RPMI7951 (cell line): ENCODE measurements around the gene ABCC5. TPM values are rescaled to one million over a fixed set of nuclear protein-coding genes. Genes with fewer than 3 reads are reported as not detected.
A peak's percentile ranks its signal among the peaks of the same experiment; 100 is the strongest.
"Not testable (repeated sequence)": the region's sequence is repeated elsewhere in the genome, so short reads cannot be mapped to it uniquely, and the experiment has no call there.

Source experiments
- DNase-seq: peaks from one replicate; pipeline ENCODE4 v3.0.0-alpha.2; 2012; ENCODE audit warnings: low read depth
- total RNA-seq: library from RNA; depleted of rRNA; stranded (reverse); fragments of >200 nt; shearing (Covaris generic); gene quantifications from 2 replicates; pipeline ENCODE4 v1.2.3, GENCODE V29; 2014

Gene ABCC5
- total RNA-seq, 1 experiment from 2014 or later = 10.1 TPM

DNA sequence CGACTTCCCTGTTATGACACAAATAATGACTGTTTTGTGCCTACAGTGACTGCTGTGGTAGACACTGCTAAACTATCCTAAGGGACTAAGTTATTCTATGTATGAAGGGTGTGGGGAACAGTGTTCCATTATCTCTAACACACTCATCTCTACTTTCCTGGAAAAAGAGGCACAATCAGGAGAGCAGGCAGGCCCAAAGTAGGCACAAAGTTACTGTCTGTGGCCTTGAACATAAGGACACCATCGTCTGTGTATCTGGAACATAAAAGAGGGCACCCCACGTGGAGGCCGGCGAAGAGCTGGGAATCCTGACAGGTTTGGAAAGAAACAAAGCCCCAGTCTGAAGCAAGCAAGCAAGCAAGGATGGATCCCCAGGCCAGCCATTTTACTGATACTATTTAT is 1.5 kb downstream of the ABCC5 start:
- DNase-seq = no peak

DNA sequence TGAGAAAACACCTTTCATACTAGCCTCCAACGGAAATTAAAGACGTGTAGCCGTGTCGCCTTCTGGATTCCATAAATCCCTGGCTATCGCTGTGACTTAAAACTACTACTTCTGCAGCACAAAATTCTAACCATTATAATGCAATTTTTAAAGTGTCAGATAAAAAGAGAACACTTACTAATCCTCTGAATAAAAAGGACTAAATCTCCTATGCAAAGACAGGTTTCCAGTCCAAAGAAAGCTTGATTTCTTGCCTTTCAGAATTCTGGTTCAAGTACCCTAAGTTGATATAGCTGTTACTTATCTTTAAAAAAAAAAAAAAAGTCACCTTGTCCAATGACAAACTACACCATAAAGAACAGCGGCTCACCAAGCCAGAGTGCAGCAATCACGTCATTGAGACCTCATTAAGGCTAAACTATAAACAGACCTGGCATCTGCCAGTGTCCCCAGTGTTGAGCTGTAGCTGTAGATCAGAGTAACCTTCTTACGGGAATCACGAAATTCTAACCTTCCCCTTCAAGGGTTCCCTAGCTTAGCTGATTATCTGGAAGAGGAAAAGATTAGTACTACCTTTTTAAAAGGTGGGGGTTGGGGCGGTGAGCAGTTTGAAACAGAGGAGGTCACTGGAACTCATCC is 2.2 kb downstream of the ABCC5 start:
- DNase-seq = no peak

DNA sequence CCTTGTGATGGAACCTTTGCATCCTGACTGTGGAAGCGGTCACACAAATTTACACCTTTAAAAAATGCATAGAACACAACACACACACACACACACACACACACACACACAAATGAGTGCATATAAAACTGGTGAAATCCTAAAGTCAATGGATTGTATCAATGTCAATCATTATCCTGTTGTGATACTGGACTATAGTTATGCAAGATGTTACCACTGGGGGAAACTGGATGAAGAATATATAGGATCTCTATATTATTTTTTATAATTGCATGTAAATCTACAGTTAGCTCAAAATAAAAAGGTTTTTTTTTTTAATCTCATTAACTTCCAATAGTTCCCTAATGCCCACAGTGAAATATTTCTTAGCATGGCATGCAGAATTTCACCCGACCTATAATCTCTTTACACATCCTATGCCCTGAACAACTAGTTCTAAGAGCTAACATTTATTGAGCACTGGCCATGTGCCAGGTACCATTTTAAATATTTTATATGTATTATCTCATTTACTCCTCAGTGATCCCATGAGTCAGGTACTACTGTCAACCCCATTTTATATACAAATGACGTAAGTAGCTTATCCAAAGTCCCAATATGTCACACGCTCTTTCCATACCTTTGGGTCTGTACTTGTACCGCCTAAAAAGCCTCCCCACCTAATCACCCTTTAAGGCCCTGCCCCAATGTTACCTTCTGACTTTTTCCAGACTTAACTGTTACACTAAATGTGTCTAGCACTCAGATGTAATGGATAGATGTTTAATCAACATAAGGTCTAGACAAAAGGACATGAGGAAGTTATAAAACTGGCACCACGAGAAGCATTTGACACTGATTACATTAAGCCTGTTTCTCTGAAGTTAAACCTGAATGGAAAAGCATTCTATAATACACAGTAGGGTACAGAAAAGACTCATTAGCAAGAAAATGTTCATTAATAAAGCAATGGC is 5.5 kb downstream of the ABCC5 start:
- DNase-seq = no peak

DNA sequence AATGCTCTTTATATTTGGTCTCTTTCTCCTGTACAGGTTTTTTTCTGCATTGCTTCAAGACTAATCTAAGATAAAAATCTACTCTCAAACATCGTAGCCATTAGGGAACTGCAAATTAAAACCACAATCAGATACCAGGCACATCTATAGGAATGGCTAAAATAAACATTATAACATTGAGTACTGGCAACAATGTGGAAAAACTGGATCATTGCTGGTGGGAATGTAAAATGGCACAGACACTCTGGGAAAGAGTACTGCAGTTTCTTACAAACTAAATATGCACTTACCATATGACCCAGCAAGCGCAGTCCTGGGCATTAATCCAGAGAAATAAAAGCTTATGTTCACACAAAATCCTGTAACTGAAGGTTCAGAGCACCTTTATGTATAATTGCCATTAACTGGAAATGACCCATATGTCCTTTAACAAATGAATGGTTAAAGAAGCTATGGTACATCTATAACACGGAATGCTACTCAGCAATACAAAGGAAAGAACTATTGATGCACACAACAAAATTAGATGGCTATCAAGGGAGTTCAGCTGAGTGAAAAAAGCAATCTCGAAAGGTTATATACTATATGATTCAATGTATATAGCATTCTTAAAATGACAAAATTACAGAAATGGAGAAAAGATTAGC is 6.3 kb downstream of the ABCC5 start:
- DNase-seq = no peak

DNA sequence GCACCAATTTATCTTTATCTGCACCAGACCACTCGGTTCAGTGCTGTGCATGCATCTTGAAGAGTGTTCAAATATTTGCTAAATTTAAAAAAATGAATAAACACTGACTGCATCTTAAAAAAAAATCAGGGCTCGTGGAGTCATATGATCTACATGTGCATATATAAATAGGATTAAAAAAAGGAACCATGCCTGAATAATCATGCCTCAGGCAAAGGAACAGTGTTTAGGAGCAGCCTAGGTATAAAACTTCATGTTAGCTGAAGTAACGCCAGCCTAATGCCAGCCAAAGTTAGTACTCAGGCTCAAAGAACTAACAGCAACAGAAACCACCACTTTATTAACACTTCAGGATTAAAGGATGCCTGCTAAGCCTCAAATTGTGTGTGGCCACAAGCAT is 9.5 kb downstream of the ABCC5 start:
- DNase-seq = no peak

DNA sequence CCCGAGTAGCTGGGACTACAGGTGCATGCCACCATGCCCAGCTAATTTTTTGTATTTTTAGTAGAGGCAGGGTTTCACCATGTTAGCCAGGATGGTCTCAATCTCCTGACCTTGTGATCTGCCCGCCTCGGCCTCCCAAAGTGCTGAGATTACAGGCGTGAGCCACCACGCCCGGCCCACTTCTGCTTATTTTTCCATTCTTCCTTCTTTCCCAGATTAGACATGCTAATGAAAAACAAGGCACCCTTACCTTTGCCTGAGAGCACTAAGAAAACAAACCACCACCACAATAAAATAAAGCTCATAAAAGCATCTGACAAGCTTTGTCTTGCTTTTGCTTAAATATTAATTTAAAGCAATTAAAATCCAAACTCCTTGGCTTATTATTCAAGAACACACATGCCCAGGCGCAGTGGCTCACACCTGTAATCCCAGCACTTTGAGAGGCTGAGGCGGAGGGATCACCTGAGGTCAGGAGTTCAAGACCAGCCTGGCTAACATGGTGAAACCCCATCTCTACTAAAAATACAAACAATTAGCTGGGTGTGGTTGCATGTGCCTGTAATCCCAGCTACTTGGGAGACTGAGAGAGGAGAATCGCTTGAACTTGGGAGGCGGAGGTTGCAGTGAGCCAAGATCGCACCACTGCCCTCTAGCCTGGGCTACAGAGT is 10.4 kb downstream of the ABCC5 start:
- not testable (repeated sequence) for DNase-seq

DNA sequence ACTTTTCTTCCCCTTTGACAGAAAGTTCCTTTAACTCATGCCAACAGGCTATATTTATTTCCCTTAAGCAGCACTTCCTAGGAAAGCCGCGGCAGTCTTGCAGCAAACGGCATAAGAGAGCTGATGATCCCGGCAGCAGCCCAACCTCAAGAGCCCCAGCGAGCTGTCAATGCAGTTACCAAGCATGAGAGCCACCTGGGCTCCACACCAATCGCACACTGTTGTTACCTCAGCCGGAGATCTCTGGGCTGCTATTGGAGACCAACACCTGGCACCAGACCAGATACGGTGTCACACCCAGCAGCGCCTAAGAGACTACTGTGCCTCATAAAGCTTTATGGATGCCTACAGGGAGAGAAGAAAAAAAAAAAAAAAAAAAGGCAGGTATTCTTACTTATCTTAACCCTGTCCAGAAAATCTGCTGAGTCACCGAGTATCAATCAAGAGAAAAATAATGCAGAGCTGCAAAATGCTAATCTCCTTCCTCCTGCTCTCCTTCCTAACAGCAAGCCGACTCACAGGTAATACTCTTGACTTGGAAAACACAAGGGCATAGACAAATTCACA is 11.7 kb downstream of the ABCC5 start:
- DNase-seq = peak; percentile 67

DNA sequence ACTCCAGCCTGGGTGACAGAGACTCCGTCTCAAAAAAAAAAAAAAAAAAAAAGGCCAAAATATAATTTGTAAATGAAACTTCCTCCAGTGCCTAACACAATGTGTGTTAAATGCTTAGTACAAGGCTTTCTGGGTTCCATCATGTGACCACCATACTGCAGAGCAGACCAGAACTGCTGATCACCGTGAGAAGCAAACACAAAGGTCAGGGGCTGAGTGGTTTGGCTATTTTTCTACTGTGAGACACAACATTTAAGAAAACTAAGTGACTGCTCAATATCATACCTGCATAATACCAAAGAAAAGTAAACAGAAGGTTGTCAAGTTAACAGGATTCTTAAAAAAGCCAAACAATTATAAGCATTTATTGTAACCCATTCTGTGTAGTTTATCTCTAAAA is 13.2 kb downstream of the ABCC5 start:
- no peak for DNase-seq

DNA sequence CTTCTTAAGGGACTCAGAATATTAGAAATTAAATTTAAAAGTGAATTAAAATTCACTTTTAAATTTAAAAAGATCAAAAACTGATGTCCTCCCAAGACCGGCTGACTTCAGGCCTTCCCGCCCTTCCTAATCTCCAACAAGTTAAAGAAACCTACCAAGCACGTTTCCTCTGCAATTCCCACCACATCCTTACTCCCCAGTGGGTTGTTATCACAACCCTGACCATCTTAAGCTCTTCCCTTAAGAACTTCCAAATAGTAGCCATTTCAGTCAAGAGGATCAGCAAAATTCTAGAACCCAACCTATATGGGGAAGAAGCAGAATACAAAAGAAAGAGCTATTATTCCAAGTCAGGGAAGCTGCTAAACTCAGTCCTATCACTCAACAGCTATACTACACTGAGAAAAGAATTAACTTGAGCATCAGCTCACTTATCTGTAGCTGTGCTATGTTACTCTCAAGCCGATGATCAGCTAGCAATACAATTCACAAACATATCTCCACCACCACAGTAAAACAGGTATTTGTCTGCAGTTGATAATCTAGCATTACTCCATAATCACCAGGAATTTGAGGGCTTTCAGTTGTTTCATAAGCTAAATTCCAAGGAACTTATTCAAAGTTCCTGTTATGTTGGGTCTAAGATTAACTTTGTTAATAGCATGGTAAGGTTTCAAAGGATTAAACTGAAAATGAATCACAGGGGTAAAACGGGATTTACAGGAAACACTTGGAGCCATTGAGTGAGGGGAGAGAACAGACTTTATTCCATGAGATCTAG is 14.3 kb downstream of the ABCC5 start:
- no peak for DNase-seq

DNA sequence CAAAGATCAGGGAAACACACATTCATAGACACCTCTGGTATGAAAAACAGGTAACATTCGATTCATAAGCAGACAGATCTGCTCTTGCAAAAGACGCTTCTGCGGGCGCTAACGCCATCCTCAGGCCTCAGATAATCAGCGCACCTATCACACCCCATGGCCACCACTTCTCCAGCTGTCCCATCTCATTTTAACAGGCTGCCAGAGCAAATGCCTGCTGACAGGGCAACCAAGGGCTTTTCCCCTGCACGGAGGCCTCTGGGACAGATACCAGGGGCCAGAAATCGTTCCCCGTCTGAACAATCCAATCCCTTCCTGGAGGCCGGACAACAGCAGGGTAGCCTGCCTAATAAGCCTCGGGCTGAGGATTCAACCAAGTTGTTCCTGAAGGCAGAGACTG is 15.2 kb downstream of the ABCC5 start:
- DNase-seq = no peak

DNA sequence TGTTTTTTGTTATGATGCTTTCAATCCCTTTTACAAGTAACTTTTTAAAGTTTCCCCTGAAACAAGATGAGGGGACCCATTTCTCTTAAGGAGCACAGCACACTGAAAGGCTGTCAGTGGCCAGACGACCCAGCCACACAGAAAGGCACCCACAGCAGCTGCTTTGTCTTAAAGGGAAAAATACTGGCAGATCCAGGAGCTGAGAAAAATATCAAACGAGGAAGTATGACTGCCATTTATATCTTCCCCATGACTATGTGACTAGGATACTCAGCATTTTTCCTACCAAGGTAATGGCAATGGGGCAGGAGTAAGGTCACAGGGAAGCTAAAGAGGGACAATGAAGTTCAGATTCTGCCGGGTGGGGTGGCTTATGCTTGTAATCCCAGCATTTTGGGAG is 15.9 kb downstream of the ABCC5 start:
- no peak for DNase-seq

DNA sequence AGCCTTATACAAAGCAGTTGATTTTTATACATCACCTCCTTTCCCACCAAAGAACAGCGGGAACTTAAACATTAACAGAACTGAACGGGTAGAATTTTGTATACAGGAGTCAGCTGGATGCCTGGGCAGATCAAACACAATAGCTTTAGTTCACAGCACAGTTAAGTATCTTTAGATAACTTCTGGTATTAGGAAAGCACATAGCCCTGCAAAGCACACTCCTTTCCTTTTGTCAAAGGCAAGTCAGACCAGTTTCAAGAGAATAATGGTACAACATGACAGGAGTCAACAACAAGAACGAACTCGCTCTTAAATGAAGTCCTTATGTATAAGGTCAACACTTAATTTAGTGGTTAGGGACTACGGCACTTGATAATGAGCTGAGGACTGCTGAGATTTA is 26.3 kb downstream of the ABCC5 start:
- DNase-seq = no peak

DNA sequence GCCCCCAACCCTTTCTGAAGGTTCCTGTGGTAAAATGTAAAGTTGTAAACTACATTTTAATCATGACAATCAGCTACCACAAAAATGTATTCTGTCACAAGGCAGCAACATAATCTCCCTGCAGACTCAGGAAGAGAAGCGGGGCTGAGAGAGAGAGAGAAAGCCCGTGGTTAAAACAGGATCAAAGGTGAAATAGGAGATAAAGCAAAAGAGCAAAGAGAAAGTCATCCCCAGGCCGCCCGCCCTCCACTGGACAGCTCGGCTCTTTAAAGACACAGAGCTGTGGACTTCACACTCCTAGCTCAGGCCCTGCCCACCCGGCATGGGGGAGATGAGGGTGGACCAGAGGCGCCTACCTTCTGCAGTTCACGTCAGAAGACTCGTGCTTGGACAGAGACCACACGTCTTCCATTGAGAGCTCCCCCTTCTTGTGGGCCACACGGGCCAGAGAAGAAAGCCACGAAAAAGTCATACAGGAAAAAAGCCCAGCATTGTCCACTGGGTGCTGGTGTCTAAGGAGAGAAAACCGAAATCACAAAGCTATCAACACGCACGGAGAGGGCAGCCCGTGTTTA is 29.4 kb downstream of the ABCC5 start:
- DNase-seq = no peak

DNA sequence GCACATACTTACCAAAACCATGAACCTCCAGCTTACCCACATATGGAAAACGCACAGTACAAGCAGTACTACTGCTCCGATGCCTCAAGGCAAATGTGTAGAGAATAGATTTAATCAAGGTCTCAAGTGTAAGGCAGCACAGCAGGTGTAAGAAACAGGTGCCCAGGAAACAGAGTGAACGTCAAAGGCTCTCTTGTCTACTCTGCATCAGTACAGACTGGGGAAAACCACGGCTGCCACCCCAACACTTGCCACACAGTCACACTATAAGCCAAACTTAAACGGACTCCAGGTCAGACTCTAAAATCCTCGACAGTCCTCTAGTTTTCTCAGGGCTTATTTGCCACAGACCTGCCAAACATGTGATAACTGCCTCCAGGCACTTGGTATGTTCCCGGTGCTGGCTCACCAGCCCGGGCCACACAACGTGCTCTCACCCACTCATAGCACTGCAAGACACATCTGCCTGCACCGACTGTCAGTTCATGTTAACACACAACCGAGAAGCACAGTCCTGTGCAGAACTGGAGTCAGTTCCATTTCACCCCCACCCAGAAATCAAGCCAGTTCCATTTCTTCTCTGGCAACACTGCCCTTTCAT is 30.6 kb downstream of the ABCC5 start:
- no peak for DNase-seq

DNA sequence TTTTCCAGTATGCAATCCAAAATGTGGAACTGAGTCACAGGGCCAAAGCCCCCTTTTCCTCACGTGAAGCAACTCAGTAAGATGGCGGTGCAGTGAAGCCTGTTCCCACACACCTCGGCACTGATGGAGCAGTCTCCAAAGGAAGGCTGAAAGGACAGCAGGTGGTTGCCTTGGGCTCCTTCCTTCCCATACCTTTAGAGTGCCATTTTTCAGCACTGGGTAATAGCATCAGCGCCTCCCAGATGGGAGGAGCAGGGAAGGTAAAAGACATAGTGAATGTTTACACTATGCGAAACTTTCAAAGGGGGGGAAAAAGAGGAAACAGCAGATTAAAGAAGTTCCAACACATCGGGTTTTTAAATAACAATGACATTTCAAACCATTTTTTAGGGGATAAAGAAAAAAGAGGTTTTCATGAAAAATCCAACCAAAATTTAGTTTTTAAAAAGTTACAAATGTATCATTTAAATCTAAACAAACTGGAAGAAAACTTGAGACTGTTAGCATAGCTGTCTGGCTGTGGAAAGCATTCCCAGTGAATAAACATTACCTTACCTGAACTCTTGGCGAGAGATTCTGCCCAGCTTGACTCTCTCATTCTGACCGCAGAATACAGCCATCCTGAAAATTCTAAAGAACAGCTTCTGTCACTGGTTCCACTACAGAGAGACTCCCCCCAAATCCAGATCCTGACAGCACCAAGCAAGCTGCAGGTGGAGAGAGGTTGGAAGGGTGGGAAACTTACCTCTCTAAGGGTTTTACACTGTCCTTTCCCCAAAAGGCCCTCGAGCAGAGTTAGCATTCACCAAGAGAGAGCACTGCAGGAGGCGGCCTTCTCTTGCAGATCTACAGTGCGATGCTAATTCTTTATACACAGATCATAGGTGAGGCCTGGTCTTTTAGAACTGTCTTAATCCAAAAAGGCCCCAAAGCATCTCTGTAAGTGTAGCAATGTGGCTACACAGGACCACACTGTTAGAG is 32.6 kb downstream of the ABCC5 start:
- DNase-seq = no peak

DNA sequence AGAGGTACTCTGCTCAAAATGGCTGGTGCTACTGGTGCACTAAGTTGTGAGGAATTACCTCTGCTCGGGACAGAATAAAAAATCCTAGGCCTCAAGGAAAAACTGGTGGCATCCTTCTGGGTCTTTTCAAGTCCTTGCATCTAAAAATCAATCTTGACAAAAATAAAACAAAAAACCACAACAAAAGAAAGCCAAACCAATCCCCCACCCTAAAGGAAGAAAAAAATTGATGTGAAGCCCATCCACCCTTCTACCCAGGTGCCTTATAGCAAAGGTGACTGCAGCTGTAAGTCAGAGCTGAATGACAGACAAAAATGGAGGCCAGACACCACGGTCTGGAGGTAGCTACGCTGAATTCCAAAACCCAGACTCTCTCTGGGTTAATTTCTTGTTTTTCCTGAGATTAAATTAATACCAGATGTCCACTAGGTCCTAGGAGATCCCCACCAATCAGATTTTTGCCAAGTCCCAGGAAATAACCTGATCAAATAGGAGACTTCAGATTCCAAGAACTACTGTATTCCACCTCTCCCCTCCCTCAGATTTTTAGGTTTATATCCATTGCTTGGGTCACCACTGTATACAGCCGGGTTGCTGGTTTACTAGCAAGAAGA is 33.5 kb downstream of the ABCC5 start:
- no peak for DNase-seq

DNA sequence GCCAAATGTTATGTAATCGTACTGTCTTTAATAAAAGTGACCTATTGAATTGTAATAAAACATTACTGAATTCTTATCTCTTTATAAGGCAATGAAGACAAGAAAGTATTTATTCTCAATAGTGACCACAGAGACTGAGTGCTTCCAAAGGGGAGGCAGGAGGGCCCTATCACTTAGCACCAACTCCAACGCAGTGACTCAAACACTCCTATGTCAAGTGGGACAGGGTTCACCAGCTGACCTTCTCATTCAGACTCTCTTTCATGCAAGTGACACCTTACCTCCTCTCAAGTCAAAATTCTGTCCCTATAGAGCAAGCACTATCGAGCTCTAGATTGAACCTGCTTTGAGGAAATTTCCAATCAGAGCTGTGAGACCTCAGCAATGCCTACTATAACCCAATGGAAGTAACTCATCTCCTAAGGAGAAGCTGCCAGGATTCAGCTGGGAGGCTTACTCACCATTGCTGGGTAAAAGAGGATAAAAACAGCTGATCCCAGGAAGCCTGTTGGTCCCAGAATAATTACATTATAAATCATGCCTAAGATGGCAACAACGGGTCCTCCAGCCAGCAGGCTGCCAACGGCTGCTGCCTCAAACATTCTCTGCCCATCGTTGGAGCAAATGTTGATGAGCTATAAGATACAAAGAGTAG is 35.6 kb downstream of the ABCC5 start:
- no peak for DNase-seq

DNA sequence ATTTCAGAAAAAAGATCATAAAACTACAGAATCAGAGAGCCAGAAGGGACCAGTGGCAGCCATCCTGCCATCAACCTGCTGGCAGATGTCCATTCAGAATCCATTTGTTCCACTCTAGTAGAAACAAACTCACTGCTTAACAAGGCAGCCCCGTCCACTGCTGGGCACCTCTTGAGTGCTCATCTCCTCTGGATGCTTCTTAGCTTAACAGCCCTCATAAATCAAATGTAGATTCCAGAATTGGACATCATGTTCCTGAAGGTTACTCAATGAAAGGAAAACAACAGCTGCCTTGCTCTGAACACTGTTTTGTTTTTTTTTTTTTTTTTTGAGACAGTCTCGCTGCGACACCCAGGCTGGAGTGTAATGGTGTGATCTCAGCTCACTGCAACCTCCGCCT is 37.3 kb downstream of the ABCC5 start:
- DNase-seq = no peak
